ENCODE measurements around the gene C1QTNF1.

Gene C1QTNF1

DNA sequence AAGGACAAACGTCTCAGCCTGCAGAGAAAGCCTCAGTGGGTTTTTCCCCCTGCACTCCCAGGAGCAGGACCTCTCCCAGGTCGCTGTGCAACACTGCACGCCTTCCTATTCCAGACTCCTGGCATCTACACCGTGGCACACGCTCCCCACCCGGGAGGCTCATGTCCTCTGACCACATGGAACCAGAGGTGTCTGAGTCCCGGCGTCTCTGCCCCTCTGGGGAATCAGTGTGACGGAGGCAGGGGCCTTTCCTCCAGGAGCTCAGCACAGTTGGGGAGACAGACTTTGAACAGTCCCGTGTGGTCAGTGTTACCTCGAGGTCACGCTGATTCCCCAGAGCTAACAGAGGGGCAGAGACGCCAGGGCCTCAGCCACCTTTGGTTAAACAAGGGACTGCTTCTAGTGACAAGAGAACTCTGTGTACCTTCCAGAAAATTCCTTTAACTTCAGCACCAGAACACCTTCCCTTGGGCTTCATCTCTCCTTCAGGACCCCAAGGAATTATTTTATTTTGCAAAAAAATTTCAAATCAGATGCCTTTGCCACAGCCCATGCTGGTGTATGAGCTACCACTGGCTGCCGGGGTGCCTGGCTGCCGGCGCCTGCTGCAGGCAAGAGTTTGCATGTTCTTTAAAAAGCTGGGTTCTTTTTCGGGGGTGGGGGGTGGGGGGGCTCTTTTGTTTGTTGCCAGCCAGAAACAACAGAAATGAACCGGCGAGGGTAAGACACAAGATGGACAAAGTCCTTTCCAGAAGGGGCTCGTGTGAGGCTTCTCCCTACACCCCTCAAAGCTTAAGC, 21.0 kb upstream of the C1QTNF1 start:
- no peak for TF ChIP-seq CTCF (IDR thresholded peaks at IDR 0.05; ENCODE audit: low read depth, low read length, missing control alignments)
- no peak for DNase-seq (ENCODE audit: extremely low read depth, low read depth)
- no peak overlapping the region for H3K4me3 ChIP-seq (replicated peaks; ENCODE audit: low read depth, low read length)

DNA sequence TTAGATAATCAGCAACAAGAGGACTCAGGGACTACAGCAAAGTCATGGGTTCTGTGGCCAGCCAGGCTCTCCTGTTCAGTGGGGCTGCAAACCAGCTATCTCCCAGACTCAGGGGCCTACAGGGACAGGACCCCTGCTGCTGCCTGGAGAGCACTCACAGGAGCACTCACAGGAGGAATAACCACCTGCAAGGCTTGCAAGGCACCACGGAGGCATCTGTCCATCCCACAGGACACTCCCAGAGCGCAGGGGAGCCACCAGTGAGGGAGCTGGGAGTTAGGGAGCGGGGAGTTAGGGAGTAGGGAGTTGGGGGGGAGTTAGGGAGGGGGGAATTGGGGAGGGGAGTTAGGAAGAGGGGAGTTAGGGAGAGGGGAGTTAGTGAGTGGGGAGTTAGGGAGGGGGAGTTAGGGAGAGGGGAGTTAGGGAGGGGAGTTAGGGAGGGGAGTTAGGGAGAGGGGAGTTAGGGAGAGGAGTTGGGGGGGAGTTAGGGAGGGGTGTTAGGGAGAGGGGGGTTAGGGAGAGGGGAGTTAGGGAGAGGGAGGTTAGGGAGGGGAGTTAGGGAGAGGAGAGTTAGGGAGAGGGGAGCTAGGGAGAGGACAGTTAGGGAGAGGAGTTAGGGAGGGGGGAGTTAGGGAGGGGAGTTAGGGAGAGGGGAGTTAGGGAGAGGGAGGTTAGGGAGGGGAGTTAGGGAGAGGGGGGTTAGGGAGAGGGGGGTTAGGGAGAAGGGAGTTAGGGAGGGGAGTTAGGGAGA, 20.1 kb upstream of the C1QTNF1 start:
- DNase-seq (ENCODE audit: extremely low read depth, low read depth), result no peak

DNA sequence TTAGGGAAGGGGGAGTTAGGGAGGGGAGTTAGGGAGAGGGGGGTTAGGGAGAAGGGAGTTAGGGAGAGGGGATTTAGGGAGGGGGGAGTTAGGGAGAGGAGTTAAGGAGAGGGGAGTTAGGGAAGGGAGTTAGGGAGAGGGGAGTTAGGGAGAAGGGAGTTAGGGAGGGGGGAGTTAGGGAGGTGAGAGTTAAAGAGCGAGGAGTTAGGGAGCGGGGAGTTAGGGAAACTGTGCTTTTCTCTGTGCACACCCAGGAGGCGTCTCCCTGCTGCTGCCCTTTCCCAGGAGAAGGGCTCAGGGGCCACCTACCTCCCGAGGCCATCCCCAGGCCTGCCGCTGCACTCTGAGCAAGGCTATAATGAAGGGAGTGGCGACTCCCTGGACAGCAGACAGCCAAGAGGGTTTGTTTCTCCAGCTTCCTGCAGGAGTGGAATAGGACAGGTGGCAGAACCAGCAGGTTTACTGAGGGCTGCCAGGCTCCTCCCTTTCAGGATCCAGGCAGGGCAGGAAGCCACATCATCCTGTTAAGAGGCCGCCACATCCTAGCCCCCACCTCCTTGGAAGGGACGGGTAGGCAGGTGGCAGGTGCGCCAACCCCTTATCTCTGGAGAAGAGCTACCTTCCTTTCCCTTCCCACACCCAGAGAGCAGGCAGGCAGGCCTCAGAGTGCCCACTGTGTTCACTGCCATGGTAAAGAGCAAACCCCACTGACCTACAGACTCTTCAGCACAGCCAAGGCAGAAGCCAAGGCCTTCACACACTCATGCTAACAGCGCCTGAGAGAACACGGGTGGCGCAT, 18.7 kb upstream of the C1QTNF1 start:
- TF ChIP-seq CTCF (IDR thresholded peaks at IDR 0.05; ENCODE audit: low read depth, low read length, missing control alignments), result no peak
- H3K4me3 ChIP-seq (replicated peaks; ENCODE audit: low read depth, low read length), result no peak overlapping the region
- no peak for DNase-seq (ENCODE audit: extremely low read depth, low read depth)

More for the DNA sequence above, 20.1 kb upstream of the C1QTNF1 start:
- no peak for TF ChIP-seq CTCF (IDR thresholded peaks at IDR 0.05; ENCODE audit: low read depth, low read length, missing control alignments)
- H3K4me3 ChIP-seq (replicated peaks; ENCODE audit: low read depth, low read length), result no peak overlapping the region

DNA sequence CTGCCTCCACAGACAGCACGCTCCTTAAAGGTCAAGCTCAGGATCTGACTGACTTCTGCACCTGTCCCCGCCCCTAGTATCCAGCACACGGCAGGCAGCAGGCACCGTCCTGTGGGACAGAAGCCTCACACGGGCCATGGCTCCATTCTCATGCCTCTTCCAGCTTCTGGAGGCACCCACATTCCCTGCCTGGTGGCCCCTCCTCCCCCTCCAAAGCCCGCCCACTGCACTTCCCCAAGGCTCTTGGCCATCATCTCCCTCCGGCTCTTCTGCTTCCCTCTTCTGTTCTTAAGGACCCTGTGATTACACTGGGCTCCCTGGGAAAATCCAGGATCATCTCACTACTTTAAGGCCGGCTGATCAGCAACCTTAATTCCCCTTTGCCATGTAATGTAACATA, 17.9 kb upstream of the C1QTNF1 start:
- TF ChIP-seq CTCF (IDR thresholded peaks at IDR 0.05; ENCODE audit: low read depth, low read length, missing control alignments), result no peak
- DNase-seq (ENCODE audit: extremely low read depth, low read depth), result no peak
- H3K4me3 ChIP-seq (replicated peaks; ENCODE audit: low read depth, low read length), result no peak overlapping the region

DNA sequence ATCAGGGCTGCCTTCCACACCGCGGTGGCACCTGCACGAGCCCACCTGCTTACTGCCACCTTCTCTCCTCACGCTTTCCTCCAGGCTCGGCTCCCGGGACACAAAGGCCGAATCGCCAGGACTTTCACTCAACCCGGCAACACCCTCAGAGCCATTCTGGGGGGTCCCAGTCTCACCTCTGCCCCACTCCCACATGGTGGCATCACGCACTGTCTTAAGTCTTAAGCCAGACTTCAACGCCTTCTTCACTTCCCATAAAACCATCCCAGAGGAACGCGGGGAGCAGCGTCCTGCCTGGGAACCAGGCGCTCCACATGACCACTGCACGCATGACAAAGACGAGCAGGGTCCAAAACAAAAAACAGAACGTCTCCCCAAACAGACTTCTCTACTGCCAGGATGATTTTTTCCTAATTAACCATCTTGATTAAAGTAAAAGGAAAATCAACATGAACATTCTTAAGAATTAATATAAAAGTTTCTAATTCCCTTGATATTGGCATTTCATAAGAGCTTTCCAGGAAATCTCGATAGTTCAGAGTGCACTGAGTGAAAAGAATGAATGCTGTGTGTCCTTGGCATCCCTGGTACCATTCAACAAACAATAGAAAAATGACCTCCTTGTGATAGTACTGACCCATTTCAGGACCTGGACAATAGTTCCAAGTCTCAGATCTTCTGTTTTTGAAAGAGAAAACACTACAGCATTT, 17.0 kb upstream of the C1QTNF1 start:
- DNase-seq (ENCODE audit: extremely low read depth, low read depth), result no peak
- H3K4me3 ChIP-seq (replicated peaks; ENCODE audit: low read depth, low read length), result no peak overlapping the region
- TF ChIP-seq CTCF (IDR thresholded peaks at IDR 0.05; ENCODE audit: low read depth, low read length, missing control alignments), result no peak
